GM18909 (cell line): ENCODE measurements around the gene GPANK1.

Experiments used
- ATAC-seq: cut with Tn5 transposase; IDR thresholded peaks from one replicate; pipeline ENCODE4 v1.9.1; 2021; ENCODE audit warnings: mild to moderate bottlenecking; ENCODE audit not compliant: unreplicated experiment, poor library complexity

The GPANK1 gene

GRCh38 chr6:31621991-31622390 lies 42.8 kb downstream of the GPANK1 start:
- no peak for ATAC-seq

- ATAC-seq: no peak
Measured at GRCh38 chr6:31621320-31621939, 43.4 kb downstream of the GPANK1 start.

- peak; percentile 43 for ATAC-seq
Measured at GRCh38 chr6:31620586-31621319, 44.0 kb downstream of the GPANK1 start, which contains the start of gene PRRC2A. Gene PRRC2A, plus strand, starts transcription at chr6:31620715. Its CDS starts 2,075 bp downstream, at chr6:31622790.

- ATAC-seq: peak; percentile 82
Measured at GRCh38 chr6:31619805-31620585, 44.8 kb downstream of the GPANK1 start.

GRCh38 chr6:31617010-31617409 lies 47.8 kb downstream of the GPANK1 start:
- ATAC-seq: no peak

- ATAC-seq: no peak
Measured at GRCh38 chr6:31615748-31616147, 49.0 kb downstream of the GPANK1 start.

GRCh38 chr6:31614684-31615578 lies 49.9 kb downstream of the GPANK1 start, which contains the start of gene AIF1:
Gene AIF1, plus strand, starts transcription at chr6:31615234. Its CDS starts 96 bp downstream, at chr6:31615330.
- no peak for ATAC-seq

GRCh38 chr6:31614075-31614619 lies 50.6 kb downstream of the GPANK1 start:
- no peak for ATAC-seq
